GM12873 (cell line): ENCODE data around the gene GPRIN1.

Source experiments
- CTCF ChIP-seq: IDR thresholded peaks from 2 replicates; pipeline ENCODE4 v1.5.1; 2012; ENCODE audit warnings: low read depth, mild to moderate bottlenecking, moderate library complexity, low read length, control low read depth; ENCODE audit not compliant: insufficient read depth; ENCODE audit errors: missing control alignments

GPRIN1 gene

GRCh38 chr5:176626876-176627236 lies 16.9 kb upstream of the GPRIN1 start:
- no peak for TF ChIP-seq CTCF

GRCh38 chr5:176625966-176626875 lies 16.3 kb upstream of the GPRIN1 start:
- no peak for TF ChIP-seq CTCF

DNA sequence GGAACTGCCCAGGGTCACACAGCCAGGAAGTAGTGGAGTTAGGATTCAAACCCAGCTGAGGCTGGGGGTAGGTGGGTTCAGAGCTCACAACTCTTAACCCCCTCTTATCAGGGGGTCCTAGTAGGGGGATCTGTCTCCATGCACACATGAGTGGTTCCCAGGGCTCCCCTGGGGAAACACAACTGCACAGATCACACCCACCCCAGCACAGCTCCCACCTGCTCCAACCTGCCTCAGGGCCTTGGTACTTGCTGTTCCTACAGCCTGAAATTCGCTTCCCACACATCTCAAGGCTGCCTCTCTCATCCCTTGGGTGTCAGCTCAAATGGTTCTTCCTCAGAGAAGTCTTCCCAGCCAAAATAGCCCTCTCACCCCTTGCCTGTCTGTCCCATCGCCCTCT lies 15.6 kb upstream of the GPRIN1 start:
- no peak for TF ChIP-seq CTCF

DNA sequence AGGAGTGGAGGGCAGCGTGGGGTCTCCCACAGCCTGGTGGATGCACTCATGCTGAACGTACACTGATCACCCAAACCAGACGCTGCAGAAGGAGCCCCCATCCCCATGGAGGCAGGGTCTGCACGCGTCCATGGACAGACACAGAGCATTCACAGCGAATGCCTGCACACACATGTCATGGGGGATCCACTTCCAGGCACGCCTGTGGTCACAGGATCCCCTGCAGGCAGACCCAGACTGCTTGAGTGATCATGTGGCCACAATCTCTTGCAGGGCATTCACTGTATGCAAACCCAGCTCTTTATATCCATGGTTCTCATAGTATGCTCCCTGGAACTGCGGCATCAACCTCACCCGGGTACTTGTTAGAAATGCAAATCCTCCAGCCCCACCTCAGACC lies 15.0 kb upstream of the GPRIN1 start:
- no peak for TF ChIP-seq CTCF

DNA sequence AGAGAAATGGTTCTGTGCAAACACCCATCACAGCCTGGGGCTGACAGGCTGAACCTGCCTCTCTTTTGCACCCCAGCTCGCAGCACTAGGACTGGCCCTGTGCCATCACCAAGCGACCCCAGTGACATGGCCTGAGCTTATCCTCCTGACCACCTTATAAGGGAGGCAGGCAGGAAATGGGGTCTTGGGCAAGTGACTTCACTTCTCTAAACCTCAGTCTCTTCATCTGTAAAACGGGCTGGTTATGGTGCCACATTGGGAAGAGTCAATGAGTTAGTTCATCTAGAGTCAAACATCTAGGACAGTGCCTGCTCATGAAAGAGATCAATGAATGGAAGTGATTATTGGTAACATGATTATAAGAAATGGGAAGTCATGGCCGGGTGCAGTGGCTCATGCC lies 14.2 kb upstream of the GPRIN1 start:
- TF ChIP-seq CTCF: no peak

GRCh38 chr5:176621661-176622079 lies 11.7 kb upstream of the GPRIN1 start:
- TF ChIP-seq CTCF: no peak

DNA sequence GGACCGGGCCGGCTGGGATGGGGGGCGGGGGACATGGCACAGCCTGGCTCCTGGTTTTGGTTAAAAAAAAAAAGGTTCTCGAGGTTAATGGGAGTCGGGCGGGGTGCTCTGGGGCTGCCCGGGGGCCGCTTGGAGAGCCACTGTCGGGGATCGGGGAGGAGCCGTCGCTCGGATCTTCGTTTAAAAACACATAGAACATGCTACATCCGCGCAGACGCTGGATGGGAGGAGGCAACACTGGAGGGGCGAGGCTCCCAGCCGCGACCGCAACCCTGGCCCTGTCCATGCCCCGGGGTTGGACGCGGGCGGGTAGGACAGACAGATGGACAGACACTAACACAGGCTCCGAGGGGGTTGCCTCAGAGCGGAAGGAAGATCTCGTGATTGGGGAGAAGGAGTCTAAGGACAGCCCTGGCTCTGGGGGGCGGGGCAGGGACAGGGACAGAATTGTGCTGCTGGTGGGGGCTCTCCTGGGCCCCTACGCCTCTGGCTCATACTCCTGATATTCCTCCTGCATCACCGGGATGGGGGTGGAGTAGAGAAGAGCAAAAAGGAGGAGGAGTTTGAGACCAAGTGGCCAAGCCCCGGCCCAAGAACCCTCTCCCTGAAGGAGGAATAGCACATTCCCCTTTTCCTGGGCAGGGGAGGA lies 10.5 kb upstream of the GPRIN1 start:
- no peak for TF ChIP-seq CTCF
